Ramos (cell line): ENCODE measurements around the gene IRAG1.
"Not testable (repeated sequence)": the region's sequence is repeated elsewhere in the genome, so short reads cannot be mapped to it uniquely, and the experiment has no call there.

Experiments used
- in situ Hi-C: fragments of 300-500 bp; cut with MboI; formaldehyde crosslinking; loops from one replicate; pipeline ENCODE4 v1.14.3; 2022; ENCODE audit warnings: low sequenced_read_pairs; ENCODE audit not compliant: unreplicated experiment

The IRAG1 gene

DNA sequence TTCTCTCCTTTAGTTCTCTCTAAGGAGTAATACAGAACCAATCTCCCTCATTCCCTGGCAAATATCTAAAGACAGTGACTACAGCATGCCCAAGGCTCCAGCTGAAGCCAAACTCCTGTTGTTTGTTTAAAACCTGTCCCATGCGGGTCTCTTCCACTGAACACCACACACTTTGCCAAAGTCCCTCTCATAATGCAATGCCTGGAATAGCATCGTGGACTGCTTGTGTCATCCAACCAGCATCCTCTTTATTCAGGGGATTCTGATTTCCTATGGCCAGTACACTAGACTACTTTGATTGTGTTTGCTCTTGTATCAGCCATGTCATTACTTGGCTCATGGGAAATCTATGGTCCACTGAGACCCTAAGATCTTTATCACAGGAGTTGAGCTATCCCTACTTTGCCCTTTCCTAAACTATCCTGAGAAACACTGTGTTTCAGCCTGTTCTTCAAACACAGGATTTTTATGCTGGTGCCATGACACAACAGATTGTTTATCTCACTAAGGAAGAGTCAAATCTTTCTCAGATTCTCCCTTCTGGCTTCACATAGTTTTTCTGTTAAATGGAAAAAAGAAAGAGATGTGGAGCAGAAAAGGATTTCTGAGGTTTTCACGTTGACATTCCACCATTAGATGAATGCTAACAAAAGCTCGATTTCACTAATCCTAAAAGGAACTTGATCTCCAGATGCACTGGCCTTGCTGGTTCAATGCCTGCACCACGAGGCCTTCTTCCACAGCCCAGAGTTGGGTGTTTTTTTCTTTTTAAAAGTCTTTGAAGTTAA is 15.9 kb upstream of the IRAG1 start:
- in situ Hi-C loops = no loop called here

DNA sequence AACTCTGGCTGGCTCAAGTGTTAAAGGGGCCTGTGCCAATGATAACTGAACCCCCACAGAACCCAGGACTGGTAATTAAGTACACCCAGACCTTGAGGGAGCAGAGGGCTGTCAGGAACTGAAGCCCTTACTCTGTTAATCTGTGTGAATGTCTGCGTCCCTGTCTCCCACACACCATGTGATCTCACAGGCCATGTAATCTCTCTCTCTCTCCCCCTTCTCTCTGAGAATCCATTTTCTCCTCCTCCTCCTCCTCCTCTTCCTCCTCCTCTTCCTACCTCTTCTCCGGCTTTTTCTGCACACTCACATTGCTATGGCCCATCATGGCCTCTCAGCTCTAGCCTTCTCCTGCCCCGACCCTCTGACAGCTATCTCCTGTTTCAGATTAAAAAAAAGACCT is 14.6 kb upstream of the IRAG1 start:
- in situ Hi-C loops = no loop called here

DNA sequence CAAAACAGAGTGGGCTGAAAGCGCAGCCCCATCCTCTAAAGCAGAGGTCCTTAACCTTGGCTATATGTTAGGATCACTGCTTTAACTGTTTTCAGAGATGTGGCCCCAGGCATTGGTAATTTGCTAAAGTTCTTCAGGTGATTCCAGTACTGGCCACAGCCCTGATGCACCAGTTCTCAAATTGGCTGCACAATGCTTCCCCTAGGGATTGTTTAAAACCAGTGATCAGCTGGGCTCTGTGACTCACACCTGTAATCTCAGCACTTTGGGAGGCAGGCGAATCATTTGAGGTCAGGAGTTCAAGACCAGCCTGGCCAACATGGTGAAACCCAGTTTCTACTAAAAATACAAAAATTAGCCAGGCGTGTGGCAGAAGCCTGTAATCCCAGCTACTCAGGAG is 8.4 kb upstream of the IRAG1 start:
- in situ Hi-C loops = no loop called here

DNA sequence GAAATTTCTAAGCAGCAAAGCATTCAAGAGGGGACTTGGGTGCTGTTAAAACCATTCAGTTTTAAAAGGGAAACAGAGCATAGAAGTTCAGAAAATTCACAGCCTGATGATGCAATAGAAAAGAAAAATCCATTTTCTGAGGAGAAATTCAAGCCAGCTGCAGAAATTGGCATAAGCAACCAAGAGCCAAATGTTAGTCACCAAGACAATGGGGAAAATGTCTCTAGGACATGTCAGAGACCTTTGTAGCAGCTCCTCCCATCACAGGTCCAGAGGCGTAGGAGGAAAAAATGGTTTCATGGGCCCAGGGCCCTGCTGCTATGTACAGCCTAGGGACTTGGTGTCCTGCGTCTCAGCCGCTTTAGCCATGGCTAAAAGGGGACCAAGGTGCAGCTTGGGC is 5.5 kb upstream of the IRAG1 start:
- in situ Hi-C loops = no loop called here

DNA sequence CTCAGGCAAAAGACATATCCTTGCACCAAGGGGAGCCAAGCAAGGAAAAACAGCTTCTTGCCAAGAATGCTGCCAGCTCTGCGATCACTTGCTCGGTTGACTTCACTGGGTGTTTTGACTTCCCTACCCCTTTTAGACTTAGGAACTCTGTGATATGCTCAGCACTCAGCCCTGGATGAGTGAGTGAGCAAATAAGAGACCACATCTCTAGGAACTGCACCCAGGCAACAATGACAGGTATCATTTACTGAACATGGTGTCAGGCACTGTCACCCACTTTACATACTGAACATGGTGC is 3.7 kb upstream of the IRAG1 start:
- in situ Hi-C loops = no loop called here

DNA sequence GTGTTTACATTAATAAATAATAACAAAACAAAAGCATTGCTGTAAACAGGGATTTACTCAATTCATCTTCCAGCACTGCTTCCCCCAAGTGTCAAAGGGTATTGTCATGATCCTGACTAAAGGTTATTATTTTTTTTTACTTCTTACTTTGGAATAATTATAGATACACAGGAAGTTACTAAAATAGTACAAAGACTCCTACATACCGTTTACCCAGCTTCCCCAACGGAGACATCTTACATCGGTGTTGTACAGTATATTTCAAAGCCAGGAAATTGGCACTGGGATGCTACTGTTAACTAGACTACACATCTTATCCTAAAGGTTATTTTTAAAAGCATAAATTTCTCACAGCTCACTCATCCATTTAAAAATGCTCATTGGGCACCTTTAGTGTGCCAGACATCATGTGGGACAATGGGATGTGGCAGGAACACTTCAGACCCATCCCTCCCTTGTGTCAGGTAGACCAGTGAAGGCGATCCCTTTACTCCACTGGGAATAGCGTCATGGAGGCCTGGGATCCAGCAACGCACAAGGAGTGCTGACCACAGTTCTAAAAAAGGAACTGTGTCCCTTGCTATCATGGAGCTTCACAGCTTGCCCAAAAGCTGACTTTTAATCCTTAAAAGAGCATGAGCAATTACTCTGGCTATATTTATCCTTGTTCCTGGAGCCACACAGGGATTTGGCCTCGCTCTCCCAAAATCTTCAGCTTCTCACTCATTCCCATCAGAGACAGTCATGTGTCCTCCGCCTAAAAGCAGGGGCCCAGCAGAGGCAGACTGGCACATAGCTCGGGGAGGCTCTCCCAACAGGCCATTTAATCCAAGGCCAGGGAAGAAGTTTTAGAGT is 3.1 kb upstream of the IRAG1 start:
- in situ Hi-C loops = no loop called here

DNA sequence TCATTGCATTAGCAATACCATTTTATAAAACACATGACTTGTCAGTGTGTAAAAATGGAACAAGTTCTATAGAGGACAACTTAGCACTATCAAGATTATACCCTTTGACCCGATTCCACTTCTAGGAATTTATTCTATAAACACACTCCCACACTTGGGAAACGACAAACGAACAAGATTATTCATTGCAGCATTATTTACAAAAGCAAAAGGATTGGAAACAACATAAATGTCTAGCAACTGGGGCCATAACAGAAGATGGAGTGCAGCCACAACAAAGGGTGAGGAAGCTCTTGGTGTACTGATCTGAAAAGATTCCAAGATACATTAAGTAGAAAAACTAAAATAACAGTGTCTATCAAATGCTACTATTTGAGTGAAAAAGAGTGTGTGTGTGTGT is 2.3 kb upstream of the IRAG1 start:
- in situ Hi-C loops = no loop called here

DNA sequence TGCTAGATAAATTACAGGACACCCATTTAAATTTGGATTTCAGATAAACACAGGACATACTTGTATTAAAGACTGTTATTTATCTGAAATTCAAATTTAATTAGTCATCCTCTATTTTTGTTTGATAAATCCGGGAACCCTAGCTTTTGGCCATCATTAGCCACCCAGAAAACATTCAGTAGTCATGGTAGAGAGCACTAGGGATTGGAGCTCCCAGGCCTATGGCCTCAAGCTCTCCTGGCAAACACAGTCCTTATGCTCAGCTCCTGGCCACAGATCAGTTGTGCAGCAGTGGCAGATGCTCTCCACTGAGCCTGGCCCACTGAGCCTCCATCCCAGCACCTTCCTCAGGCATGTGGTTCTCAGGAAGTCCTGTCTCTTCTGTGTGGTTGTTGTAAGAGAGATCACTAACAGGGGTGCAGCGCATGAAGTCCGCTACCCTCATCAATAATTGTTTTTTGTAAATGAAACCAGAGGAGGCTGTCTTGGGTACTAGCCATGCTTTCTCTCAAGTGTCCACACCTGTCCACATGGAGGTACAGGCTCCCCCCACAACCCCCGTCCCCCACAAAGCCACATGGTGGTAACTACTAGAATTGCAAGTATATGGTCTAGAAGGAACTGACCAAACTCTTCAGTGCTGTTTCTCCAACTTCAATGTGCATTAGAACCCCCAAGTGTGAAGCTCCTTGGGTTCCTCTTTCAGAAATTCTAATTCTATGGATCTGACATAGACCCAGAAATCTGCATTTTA is 1.1 kb upstream of the IRAG1 start:
- in situ Hi-C loops = no loop called here

DNA sequence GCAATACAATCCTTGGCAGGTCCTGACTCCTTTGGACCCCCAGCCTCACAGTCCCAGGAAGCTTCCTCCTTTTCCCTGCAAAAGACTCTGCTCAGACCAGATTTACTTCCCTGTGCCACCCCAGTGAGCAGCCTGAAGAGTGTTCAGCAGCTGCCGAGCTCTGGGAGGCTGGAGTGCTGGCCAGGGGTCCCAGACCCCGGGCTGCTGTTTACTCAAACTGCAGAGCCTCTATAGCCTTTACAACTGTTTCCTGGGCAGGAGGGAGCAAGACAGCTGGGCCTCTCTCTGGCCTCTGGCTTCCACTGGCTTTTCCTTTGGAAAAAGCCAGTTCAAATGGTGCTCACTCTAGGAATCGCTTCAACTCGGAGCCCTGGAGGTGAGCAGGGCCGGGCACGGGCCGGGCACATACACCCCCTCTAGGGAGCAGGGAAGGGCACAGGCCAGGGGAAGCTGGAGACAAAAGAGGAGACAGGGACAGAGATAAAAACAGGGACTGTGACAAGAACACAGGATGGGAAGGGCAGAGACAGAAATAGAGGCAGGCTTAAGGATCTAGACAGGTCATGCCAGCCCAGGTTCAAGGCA is 932 bp downstream of the IRAG1 start:
- in situ Hi-C loops = no loop called here

DNA sequence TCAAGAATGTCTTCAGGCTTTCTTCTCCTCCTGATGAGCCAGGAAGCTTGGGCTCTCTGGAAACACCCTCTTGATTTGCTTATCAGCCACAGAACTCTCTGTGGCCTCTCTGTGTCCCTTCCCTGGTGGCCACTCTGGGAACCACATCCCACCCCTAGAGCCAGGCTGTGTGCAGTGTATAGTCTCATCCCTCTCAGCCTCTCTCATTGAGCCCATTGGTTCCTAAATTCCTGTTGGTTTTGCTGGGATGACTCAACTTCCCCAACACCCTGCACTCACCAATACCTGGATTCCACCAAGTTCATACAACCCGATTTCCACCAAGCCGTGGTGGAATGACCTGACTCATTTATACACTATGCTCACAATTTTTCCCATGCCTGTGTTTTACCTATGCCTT is 5.2 kb downstream of the IRAG1 start:
- in situ Hi-C loops = no loop called here

DNA sequence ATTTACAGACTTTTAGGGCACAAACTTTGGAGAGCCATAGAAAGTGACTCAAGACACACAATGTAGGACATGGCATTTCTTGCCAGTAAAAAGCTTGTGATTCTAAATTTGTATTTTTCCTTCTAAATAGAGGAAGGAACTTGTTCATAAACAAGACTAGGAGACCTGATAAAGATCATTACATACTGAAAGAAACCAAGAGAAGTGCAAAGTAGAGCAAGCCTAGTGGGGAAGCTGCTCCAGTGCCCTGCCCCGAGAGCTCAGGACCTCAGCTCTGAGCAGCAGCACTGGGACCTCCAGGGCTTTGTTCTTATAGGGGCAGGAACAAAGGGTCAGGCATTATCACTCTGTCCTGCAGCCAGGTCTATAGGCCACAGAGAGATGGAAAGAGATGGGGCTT is 7.2 kb downstream of the IRAG1 start:
- in situ Hi-C loops = no loop called here

DNA sequence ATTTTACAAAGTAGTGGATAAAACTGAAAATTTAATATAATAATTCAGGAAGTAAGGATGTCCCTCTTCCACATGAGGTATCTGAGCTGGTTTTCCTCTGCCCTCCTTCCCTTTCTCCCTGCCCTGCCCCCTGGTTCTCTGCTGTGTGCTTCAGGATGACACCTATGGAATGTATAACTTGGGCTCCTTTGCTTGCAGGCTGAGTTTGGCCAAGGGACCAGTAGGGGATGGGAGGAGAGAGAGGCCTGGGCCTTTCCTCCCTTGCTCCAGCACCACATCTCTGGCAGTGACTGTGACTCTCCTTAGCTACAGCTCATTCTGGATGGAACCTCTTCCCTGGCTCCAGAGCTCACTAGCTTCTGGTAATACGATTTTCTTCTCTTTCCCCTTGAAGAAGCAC is 10.1 kb downstream of the IRAG1 start:
- in situ Hi-C loops = no loop called here

DNA sequence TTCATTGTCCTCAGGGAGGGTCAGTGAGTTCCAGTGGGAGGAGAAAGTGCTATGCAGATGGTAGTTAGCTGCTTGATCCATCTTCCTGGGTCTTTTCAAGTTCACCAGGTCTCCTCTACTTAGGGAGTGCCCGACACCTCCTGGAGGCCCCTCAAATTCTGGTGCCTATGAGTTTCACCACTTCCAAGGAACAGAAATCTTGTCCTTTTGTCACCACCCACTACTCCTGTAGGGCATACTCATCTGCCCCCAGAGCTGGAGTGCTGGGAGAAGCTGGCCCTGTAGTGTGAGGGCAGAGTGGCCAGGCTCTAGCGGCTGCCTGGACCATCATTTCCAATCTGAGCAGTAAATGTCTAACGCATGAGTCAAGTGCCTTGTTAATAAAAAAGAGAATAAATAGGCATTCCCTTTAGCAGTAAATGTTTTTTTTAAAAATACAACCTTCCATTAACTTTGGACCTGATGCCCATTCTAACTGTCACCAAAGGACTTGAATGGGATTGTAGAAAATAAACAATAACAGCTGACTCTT is 12.5 kb downstream of the IRAG1 start:
- in situ Hi-C loops = no loop called here

DNA sequence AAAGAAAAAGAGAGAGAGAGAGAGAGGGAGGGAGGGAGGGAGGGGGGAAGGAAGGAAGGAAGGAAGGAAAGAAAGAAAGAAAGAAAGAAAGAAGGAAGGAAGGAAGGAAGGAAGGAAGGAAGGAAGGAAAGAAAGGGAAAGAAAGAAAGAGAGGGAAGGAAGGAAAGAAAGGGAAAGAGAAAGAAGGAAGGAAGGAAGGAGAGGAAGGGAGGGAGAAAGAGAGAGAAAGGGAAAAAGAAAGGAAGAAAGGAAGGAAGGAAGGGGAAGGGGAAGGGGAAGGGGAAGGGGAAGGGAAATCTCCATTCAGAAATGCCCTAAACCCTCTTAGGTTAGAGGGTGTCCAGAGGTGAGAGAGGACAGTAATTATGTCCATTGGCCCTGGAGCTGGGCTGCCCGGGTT is 13.3 kb downstream of the IRAG1 start:
- in situ Hi-C loops = not testable (repeated sequence)

DNA sequence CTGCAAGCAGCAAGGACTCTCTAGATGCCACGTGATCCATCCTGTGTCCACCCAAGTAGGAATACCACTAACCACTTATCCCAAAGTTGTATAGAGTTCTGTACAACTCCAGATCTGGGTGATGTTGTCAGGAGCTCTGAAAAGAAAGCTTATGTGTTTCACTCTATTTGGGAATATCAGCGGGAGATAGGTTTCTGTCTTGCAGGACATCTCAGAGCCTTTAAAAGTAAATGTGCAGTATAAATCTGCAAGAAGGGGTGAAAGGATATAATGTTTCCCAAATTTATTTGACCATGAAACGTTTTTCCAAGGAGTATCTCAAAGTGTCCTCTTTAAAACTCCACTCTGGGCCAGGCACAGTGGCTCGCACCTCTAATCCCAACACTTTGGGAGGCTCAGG is 13.9 kb downstream of the IRAG1 start:
- in situ Hi-C loops = no loop called here

DNA sequence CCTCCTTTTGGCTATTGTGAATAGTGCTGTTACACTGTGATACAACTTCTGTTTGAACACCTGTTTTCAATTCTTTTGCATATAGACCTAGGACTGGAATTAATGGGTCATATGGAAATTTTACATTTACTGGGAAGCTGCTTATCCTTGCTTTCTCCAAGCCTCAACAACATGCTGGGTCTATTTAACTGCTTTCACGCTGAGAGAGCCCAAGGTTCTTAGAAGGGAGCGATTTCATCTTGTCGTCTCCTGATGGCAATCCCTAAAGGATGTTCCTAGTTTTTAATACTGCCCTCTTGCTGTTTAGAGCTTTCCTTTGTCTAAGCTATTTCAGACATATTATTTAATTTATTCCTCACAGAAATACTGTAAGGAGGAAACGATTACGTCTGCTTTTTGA is 15.5 kb downstream of the IRAG1 start:
- in situ Hi-C loops = no loop called here

DNA sequence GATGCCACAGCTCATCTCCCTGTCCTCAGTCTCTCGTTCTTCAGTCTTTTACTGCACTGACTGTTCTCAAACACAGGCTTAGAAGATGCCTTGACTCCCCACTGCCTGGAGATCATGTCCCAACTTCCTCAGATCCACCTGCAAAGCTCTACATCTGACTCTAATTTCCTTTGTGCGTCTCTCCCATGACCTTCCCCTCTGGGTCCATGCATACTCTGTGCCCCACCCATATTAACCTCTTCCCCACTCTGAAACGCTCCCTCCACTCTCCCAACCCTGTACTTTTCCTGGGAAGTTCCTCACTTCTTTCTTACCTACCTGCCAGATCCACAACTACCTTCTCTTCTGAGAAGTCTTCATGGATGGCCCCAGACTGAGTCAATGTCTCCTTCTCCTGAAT is 16.6 kb downstream of the IRAG1 start:
- in situ Hi-C loops = no loop called here

DNA sequence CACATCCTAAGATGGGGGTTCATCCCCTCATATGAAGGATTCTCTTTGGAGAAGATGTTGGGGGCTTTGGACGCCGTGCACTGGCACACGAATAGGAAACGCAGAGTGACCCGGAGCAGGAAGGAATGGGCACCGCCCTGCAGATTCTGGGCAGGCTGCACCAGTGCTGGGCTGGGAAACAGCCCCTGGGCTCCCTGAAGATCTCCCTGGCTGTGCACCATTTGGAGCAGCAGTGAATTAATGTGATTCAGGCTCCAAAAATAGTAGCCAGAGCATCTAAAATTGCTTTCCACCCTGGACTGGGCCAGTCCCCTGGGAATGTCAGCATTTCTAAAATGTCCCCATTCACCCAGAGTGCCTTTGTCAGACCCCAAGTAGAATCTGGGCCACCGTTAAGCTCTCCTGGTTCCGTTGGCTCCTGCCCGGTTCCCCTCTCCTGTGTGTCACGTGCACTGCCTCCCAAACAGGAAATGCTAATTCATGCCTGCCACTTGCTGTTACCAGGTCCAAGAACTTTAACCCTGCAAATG is 18.6 kb downstream of the IRAG1 start:
- in situ Hi-C loops = no loop called here

DNA sequence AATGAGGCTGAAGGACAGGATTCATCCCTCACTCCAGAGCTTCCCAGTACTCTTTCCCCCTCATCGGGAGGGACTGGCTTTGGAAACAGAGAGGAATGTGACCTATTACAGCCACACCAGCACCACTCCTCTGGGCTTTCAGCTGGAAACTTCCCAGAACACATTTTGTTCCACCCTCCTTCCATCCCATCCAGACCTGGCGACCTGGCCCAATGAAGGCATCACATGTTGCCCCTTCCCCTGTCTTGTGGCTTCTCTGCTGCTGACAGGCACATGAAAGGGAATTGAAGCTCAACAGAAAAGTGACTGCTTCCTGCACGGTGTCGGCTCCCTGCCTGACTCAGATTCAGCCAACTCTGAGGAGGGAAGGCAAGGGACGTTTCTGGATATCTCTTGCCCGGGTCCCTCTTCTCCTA is 19.1 kb downstream of the IRAG1 start:
- in situ Hi-C loops = no loop called here

DNA sequence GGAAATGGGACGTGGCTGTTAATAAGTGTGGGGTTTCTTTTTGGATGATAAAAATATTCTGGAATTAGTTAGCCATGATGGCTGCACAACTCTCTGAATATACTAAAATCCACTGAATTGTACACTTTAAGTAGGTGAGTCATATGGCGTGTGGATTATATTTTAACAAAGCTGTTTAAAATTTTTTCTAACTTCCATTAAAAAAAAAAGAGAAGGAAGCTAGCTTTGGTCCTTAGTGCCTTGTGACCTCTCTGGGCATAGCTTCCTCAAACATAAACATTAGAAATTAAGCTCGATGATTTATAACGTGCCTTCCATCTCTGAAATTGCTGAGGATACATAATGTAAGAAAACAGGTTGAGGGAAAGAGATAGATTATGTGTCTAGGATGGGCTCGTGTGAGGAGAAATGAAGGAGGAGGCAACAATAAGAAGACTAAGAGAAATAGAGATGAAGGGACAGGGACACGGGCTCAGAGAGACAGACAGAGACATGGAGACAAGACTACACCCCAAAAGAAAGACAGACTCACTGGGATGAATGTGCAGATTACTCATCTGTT is 20.0 kb downstream of the IRAG1 start:
- in situ Hi-C loops = no loop called here
